GM12872 (cell line): ENCODE results near the gene CHEK2.

Source experiments
- CTCF ChIP-seq: IDR thresholded peaks from 3 replicates; pipeline ENCODE4 v1.5.1; 2011; ENCODE audit warnings: low read depth, mild to moderate bottlenecking, low read length, moderate library complexity; ENCODE audit not compliant: insufficient read depth

CHEK2 gene

GRCh38 chr22:28714043-28714628, 27.5 kb downstream of the CHEK2 start:
- TF ChIP-seq CTCF = no peak

- TF ChIP-seq CTCF = no peak
Measured at GRCh38 chr22:28711820-28712777, 29.5 kb downstream of the CHEK2 start.

- no peak for TF ChIP-seq CTCF
Measured at GRCh38 chr22:28711341-28711740, 30.3 kb downstream of the CHEK2 start.

- no peak for TF ChIP-seq CTCF
Measured at GRCh38 chr22:28710576-28711191, 30.9 kb downstream of the CHEK2 start.

- no peak for TF ChIP-seq CTCF
Measured at GRCh38 chr22:28710107-28710506, 31.5 kb downstream of the CHEK2 start.

GRCh38 chr22:28706845-28707244, 34.8 kb downstream of the CHEK2 start:
- TF ChIP-seq CTCF = no peak

GRCh38 chr22:28703436-28703835, 38.2 kb downstream of the CHEK2 start:
- no peak for TF ChIP-seq CTCF
